Natural killer cell (primary cell): ENCODE measurements around the gene AKAP13. TPM values are rescaled to one million over a fixed set of nuclear protein-coding genes. Genes with fewer than 3 reads are reported as not detected.

Experiments
- ATAC-seq, 3 donors: fragments of 150-1000 bp in 2 of 3; fragments of 200-7000 bp in 1 of 3; cut with Tn5 transposase; 1 replicate in 1 of 3; 2 replicates in 2 of 3; pipeline ENCODE4 v1.10.0; 2021; ENCODE audit warnings: mild to moderate bottlenecking in 2 of 3, moderate library complexity in 2 of 3
- DNase-seq, 2 donors: peaks; one replicate each; pipeline versions ENCODE4 v3.0.0 to v3.0.0-alpha.2; 2013 to 2021; ENCODE audit warnings: mixed read lengths in 1 of 2
- H3K27ac ChIP-seq: one replicate; pipeline ENCODE4 v1.5.1; 2013; ENCODE audit warnings: mild to moderate bottlenecking, low read length
- H3K27me3 ChIP-seq: one replicate; pipeline ENCODE4 v1.6.1; 2013; ENCODE audit warnings: low read length; ENCODE audit not compliant: control insufficient read depth, insufficient read depth
- H3K36me3 ChIP-seq: one replicate; pipeline ENCODE4 v1.6.1; 2013; ENCODE audit warnings: low read length; ENCODE audit not compliant: control insufficient read depth, insufficient read depth
- H3K4me1 ChIP-seq: one replicate; pipeline ENCODE4 v1.6.1; 2013; ENCODE audit warnings: low read length; ENCODE audit not compliant: control insufficient read depth, insufficient read depth
- H3K4me3 ChIP-seq: one replicate; pipeline ENCODE4 v1.5.1; 2013; ENCODE audit warnings: low read length
- H3K9me3 ChIP-seq: one replicate; pipeline ENCODE4 v1.6.1; 2013; ENCODE audit warnings: low read length; ENCODE audit not compliant: control insufficient read depth, insufficient read depth
- H3K27ac Mint-ChIP-seq, 2 donors: one replicate each; pipeline ENCODE4 v1.8.0; 2022; ENCODE audit warnings: mild to moderate bottlenecking in 2 of 2, mixed read lengths in 2 of 2, moderate library complexity in 1 of 2
- H3K27me3 Mint-ChIP-seq, 2 donors: one replicate each; pipeline ENCODE4 v1.8.0; 2022; ENCODE audit warnings: low read depth in 2 of 2, mixed read lengths in 2 of 2
- H3K36me3 Mint-ChIP-seq: one replicate; pipeline ENCODE4 v1.8.0; 2022; ENCODE audit warnings: mixed read lengths
- H3K4me1 Mint-ChIP-seq, 2 donors: one replicate each; pipeline ENCODE4 v1.8.0; 2022; ENCODE audit warnings: mixed read lengths in 2 of 2
- H3K4me3 Mint-ChIP-seq: one replicate; pipeline ENCODE4 v1.8.0; 2022; ENCODE audit warnings: mild to moderate bottlenecking, moderate library complexity, mixed read lengths
- H3K9me3 Mint-ChIP-seq, 2 donors: one replicate each; pipeline ENCODE4 v1.8.0; 2022; ENCODE audit warnings: mixed read lengths in 2 of 2
- CTCF ChIP-seq: fragments of 200-600 bp; IDR thresholded peaks from one replicate; pipeline ENCODE4 v1.8.0; 2022; ENCODE audit warnings: antibody characterized with exemption
- WGBS: methylation state at CpG from one replicate; pipeline ENCODE4 v1.1.7; 2013; ENCODE audit warnings: missing lambda C conversion rate; ENCODE audit not compliant: insufficient coverage; 5-methylcytosine and 5-hydroxymethylcytosine counted together
- intact Hi-C: fragments of 100-400 bp; cut with micrococcal nuclease; formaldehyde crosslinking; loops from one replicate; pipeline ENCODE4 v1.14.2; 2022
- total RNA-seq, 4 donors: library from RNA; stranded (reverse); fragments of 120-200 nt in 1 of 4; gene quantifications; one replicate each; pipeline versions ENCODE4 v1.2.3 to v1.2.4, GENCODE V29; 2013 to 2022

AKAP13 gene
- total RNA-seq, 3 donors from 2014 or later (not counting 1 experiment from before 2014, with no cell fraction given) = 573 to 661 (median 647) TPM

GRCh38 chr15:85379403-85380131 lies 836 bp upstream of the AKAP13 start:
- Histone ChIP-seq H3K4me1 (peaks cover 16% of the 10 kb centered on the region), H3K9me3 (no peaks in the 10 kb centered on the region), H3K4me3 (peak overlapping the region; percentile 66), H3K36me3 (no peaks in the 10 kb centered on the region), H3K27ac (peak overlapping the region; percentile 75), H3K27me3 (no peaks in the 10 kb centered on the region)
- peak; percentile 48 to 82 for DNase-seq
- Mint-ChIP-seq H3K27ac (peak overlapping the region; percentile 90 to 95), H3K9me3 (no peaks in the 10 kb centered on the region), H3K36me3 (no peaks in the 10 kb centered on the region), H3K4me3 (peak overlapping the region; percentile 92), H3K4me1 (peaks cover 34 to 37% of the 10 kb centered on the region in 2 donors), H3K27me3 (peaks cover 13 to 17% of the 10 kb centered on the region in 2 donors)
- 6% methylated on average over 16 of the region's 19 CpGs for WGBS
- peak; percentile 9 to 21 (median 10) for ATAC-seq
- intact Hi-C loops = loop anchor here (2.0 to 5.0 kb wide), 2 partner anchors 33 to 203 kb away; no protein-coding TSS in a partner anchor
- TF ChIP-seq CTCF = no peak

GRCh38 chr15:85380812-85381642 lies 624 bp downstream of the AKAP13 start:
- ATAC-seq (peak; percentile 32 to 55 (median 49)), DNase-seq (peak; percentile 66 to 73)
- Histone ChIP-seq H3K27ac (peak overlapping the region; percentile 78), H3K4me1 (peaks cover 16% of the 10 kb centered on the region), H3K27me3 (no peaks in the 10 kb centered on the region), H3K36me3 (no peaks in the 10 kb centered on the region), H3K4me3 (peak overlapping the region; percentile 66), H3K9me3 (no peaks in the 10 kb centered on the region)
- TF ChIP-seq CTCF = no peak
- Mint-ChIP-seq H3K27me3 (peaks cover 11 to 12% of the 10 kb centered on the region in 2 donors), H3K36me3 (no peaks in the 10 kb centered on the region), H3K9me3 (no peaks in the 10 kb centered on the region), H3K4me3 (peak overlapping the region; percentile 92), H3K27ac (peak overlapping the region; percentile 90 to 95), H3K4me1 (peaks cover 37 to 38% of the 10 kb centered on the region in 2 donors)
- intact Hi-C loops = loop anchor here (2.0 to 5.0 kb wide), 2 partner anchors 32 to 201 kb away; no protein-coding TSS in a partner anchor
- WGBS = under 1% methylated on average over 86 of the region's 89 CpGs

- Histone ChIP-seq H3K9me3 (no peaks in the 10 kb centered on the region), H3K27ac (no peak overlapping the region), H3K4me1 (peaks cover 16% of the 10 kb centered on the region), H3K36me3 (no peaks in the 10 kb centered on the region), H3K4me3 (peak overlapping the region; percentile 66), H3K27me3 (no peaks in the 10 kb centered on the region)
- peaks cover 37 to 38% of the 10 kb centered on the region in 2 donors for H3K4me1 Mint-ChIP-seq
- peaks cover 1 to 9% of the 10 kb centered on the region in 2 donors for H3K27me3 Mint-ChIP-seq
- intact Hi-C loops = loop anchor here (2.0 to 5.0 kb wide), 2 partner anchors 31 to 200 kb away; no protein-coding TSS in a partner anchor
- no peaks in the 10 kb centered on the region for H3K36me3 Mint-ChIP-seq
- no peak for ATAC-seq
- WGBS = 72% methylated on average over 9 of the region's 10 CpGs
- DNase-seq = peak in 1 of 2 donors; percentile 28
- no peaks in the 10 kb centered on the region for H3K9me3 Mint-ChIP-seq
- H3K4me3 Mint-ChIP-seq = peak overlapping the region; percentile 92
- H3K27ac Mint-ChIP-seq = peak overlapping the region; percentile 79 to 90
- no peak for TF ChIP-seq CTCF
Measured at GRCh38 chr15:85381850-85382751, 1.7 kb downstream of the AKAP13 start.
